ENCODE results near the gene SPAG16.

The SPAG16 gene

GRCh38 chr2:214096208-214096715 is 812.0 kb downstream of the SPAG16 start:
- Histone ChIP-seq H3K4me2 (ENCODE audit: low read depth, low read length, poor library complexity, severe bottlenecking) (no peak overlapping the region), H3K36me3 (ENCODE audit: low read length) (no peaks in the 10 kb centered on the region), H3K9me3 (ENCODE audit: insufficient read depth, low read length) (no peaks in the 10 kb centered on the region), H3F3A (ENCODE audit: insufficient read depth) (no peaks in the 10 kb centered on the region), H3K9me2 (replicated peaks; ENCODE audit: insufficient read depth, low read length) (no peaks in the 10 kb centered on the region), H3K9ac (ENCODE audit: low read length) (no peak overlapping the region), H4K20me1 (ENCODE audit: low read depth, low read length) (no peaks in the 10 kb centered on the region), H3K4me3 (ENCODE audit: insufficient read depth, low read length, poor library complexity, severe bottlenecking) (no peak overlapping the region), H3K27me3 (ENCODE audit: low read length) (no peaks in the 10 kb centered on the region), H3K27ac (ENCODE audit: low read depth, low read length) (no peak overlapping the region), H3K79me2 (ENCODE audit: insufficient read depth, low read length) (no peaks in the 10 kb centered on the region), H2AFZ (ENCODE audit: low read depth, low read length, severe bottlenecking) (no peak overlapping the region)
- TF ChIP-seq EZH2phosphoT487 (conservative IDR thresholded peaks at IDR 0.05; ENCODE audit: low read length) = no peak
- TF ChIP-seq CTCF (IDR thresholded peaks at IDR 0.05; ENCODE audit: insufficient read depth, low read length, poor library complexity, severe bottlenecking) = no peak

GRCh38 chr2:214098811-214099210 is 814.5 kb downstream of the SPAG16 start:
- Histone ChIP-seq H3K9me2 (replicated peaks; ENCODE audit: insufficient read depth, low read length) (no peaks in the 10 kb centered on the region; the same call in 1 of the 2 replicates), H3K36me3 (ENCODE audit: low read length) (no peaks in the 10 kb centered on the region), H3F3A (ENCODE audit: insufficient read depth) (no peaks in the 10 kb centered on the region), H3K4me2 (ENCODE audit: low read depth, low read length, poor library complexity, severe bottlenecking) (no peak overlapping the region), H3K9me3 (ENCODE audit: insufficient read depth, low read length) (no peaks in the 10 kb centered on the region), H3K27ac (ENCODE audit: low read depth, low read length) (no peak overlapping the region), H4K20me1 (ENCODE audit: low read depth, low read length) (no peaks in the 10 kb centered on the region), H2AFZ (ENCODE audit: low read depth, low read length, severe bottlenecking) (no peak overlapping the region), H3K9ac (ENCODE audit: low read length) (no peak overlapping the region), H3K79me2 (ENCODE audit: insufficient read depth, low read length) (no peaks in the 10 kb centered on the region), H3K4me3 (ENCODE audit: insufficient read depth, low read length, poor library complexity, severe bottlenecking) (no peak overlapping the region), H3K27me3 (ENCODE audit: low read length) (no peaks in the 10 kb centered on the region)
- no peak for TF ChIP-seq EZH2phosphoT487 (conservative IDR thresholded peaks at IDR 0.05; ENCODE audit: low read length)
- no peak for TF ChIP-seq CTCF (IDR thresholded peaks at IDR 0.05; ENCODE audit: insufficient read depth, low read length, poor library complexity, severe bottlenecking)

- Histone ChIP-seq H3K4me3 (ENCODE audit: insufficient read depth, low read length, poor library complexity, severe bottlenecking) (no peak overlapping the region), H2AFZ (ENCODE audit: low read depth, low read length, severe bottlenecking) (no peak overlapping the region), H3K79me2 (ENCODE audit: insufficient read depth, low read length) (no peaks in the 10 kb centered on the region), H4K20me1 (ENCODE audit: low read depth, low read length) (no peaks in the 10 kb centered on the region), H3F3A (ENCODE audit: insufficient read depth) (no peaks in the 10 kb centered on the region), H3K27me3 (ENCODE audit: low read length) (no peaks in the 10 kb centered on the region), H3K36me3 (ENCODE audit: low read length) (no peaks in the 10 kb centered on the region), H3K4me2 (ENCODE audit: low read depth, low read length, poor library complexity, severe bottlenecking) (no peak overlapping the region), H3K9me2 (replicated peaks; ENCODE audit: insufficient read depth, low read length) (no peaks in the 10 kb centered on the region; the same call in 1 of the 2 replicates), H3K9ac (ENCODE audit: low read length) (no peak overlapping the region), H3K9me3 (ENCODE audit: insufficient read depth, low read length) (no peaks in the 10 kb centered on the region), H3K27ac (ENCODE audit: low read depth, low read length) (no peak overlapping the region)
- TF ChIP-seq EZH2phosphoT487 (conservative IDR thresholded peaks at IDR 0.05; ENCODE audit: low read length) (no peak), CTCF (IDR thresholded peaks at IDR 0.05; ENCODE audit: insufficient read depth, low read length, poor library complexity, severe bottlenecking) (no peak)
Observed at GRCh38 chr2:214100488-214100887, 816.2 kb downstream of the SPAG16 start.
